ENCODE results near the gene MPPED2. TPM values are rescaled to one million over a fixed set of nuclear protein-coding genes. Genes with fewer than 3 reads are reported as not detected.
"Not testable (repeated sequence)": the region's sequence is repeated elsewhere in the genome, so short reads cannot be mapped to it uniquely, and the experiment has no call there.

Gene MPPED2
- polyA plus RNA-seq, 1 donor (not counting 4 experiments of a cell fraction or from before 2014, with no cell fraction given), result not detected

- H3K4me2 ChIP-seq (ENCODE audit: control insufficient read depth, extremely low read depth, insufficient read depth, low read depth, low read length), result no peak overlapping the region
- DNase-seq (ENCODE audit: low read depth, low spot score), result no peak
- H3K79me2 ChIP-seq (ENCODE audit: control insufficient read depth, insufficient read depth, low read length), result no peaks in the 10 kb centered on the region
- H2AFZ ChIP-seq (ENCODE audit: control insufficient read depth, low read length), result no peak overlapping the region
- dilution Hi-C loops (cut with MboI; ENCODE audit: extremely low pct_ligation_motif_present, low sequenced_read_pairs), result no loop called here
- H3K4me1 ChIP-seq (ENCODE audit: control insufficient read depth, extremely low read depth, insufficient read depth, low read length), result no peaks in the 10 kb centered on the region
- no peaks in the 10 kb centered on the region for H3K9me3 ChIP-seq (ENCODE audit: control insufficient read depth, low read depth, low read length)
- H3K9me1 ChIP-seq (ENCODE audit: control insufficient read depth, extremely low read depth, insufficient read depth, low read length), result no peaks in the 10 kb centered on the region
- FAIRE-seq, result no peak
- H3K9ac ChIP-seq (ENCODE audit: control insufficient read depth, extremely low read depth, insufficient read depth, low read length), result no peak overlapping the region
- no peak overlapping the region for H3K4me3 ChIP-seq (ENCODE audit: control insufficient read depth in 2 of 3, extremely low read depth in 1 of 3, insufficient read depth in 2 of 3, low read depth in 1 of 3, low read length in 3 of 3)
- TF ChIP-seq EZH2 (IDR thresholded peaks at IDR 0.05; ENCODE audit: low read length) (no peak), CTCF (optimal IDR thresholded peaks at IDR 0.05 in 1 of 3, IDR thresholded peaks at IDR 0.05 in 1 of 3, conservative IDR thresholded peaks at IDR 0.05 in 1 of 3; ENCODE audit: extremely low read depth in 1 of 3, insufficient read depth in 2 of 3, low read length in 3 of 3) (no peak)
- no peaks in the 10 kb centered on the region for H3K36me3 ChIP-seq (ENCODE audit: control insufficient read depth in 2 of 2, extremely low read depth in 1 of 2, insufficient read depth in 2 of 2, low read length in 2 of 2)
- no peaks in the 10 kb centered on the region for H4K20me1 ChIP-seq (ENCODE audit: control insufficient read depth, extremely low read depth, insufficient read depth, low read length)
- H3K27me3 ChIP-seq (ENCODE audit: control insufficient read depth, extremely low read depth, insufficient read depth, low read length), result no peaks in the 10 kb centered on the region
- H3K27ac ChIP-seq (ENCODE audit: control insufficient read depth, insufficient read depth, low read length), result no peak overlapping the region
Measured at GRCh38 chr11:30560206-30561106, 25.7 kb downstream of the MPPED2 start.

- H3K9me3 ChIP-seq (ENCODE audit: control insufficient read depth, low read depth, low read length), result no peaks in the 10 kb centered on the region
- H3K4me1 ChIP-seq (ENCODE audit: control insufficient read depth, extremely low read depth, insufficient read depth, low read length), result no peaks in the 10 kb centered on the region
- H3K4me3 ChIP-seq (ENCODE audit: control insufficient read depth in 2 of 3, extremely low read depth in 1 of 3, insufficient read depth in 2 of 3, low read depth in 1 of 3, low read length in 3 of 3), result no peak overlapping the region
- H3K36me3 ChIP-seq (ENCODE audit: control insufficient read depth in 2 of 2, extremely low read depth in 1 of 2, insufficient read depth in 2 of 2, low read length in 2 of 2), result no peaks in the 10 kb centered on the region
- FAIRE-seq (no peak), DNase-seq (ENCODE audit: low read depth, low spot score) (no peak)
- TF ChIP-seq CTCF (optimal IDR thresholded peaks at IDR 0.05 in 1 of 3, IDR thresholded peaks at IDR 0.05 in 1 of 3, conservative IDR thresholded peaks at IDR 0.05 in 1 of 3; ENCODE audit: extremely low read depth in 1 of 3, insufficient read depth in 2 of 3, low read length in 3 of 3), result no peak
- no peak for TF ChIP-seq EZH2 (IDR thresholded peaks at IDR 0.05; ENCODE audit: low read length)
- H3K79me2 ChIP-seq (ENCODE audit: control insufficient read depth, insufficient read depth, low read length), result no peaks in the 10 kb centered on the region
- no peak overlapping the region for H3K9ac ChIP-seq (ENCODE audit: control insufficient read depth, extremely low read depth, insufficient read depth, low read length)
- H3K9me1 ChIP-seq (ENCODE audit: control insufficient read depth, extremely low read depth, insufficient read depth, low read length), result no peaks in the 10 kb centered on the region
- H3K4me2 ChIP-seq (ENCODE audit: control insufficient read depth, extremely low read depth, insufficient read depth, low read depth, low read length), result no peak overlapping the region
- no peak overlapping the region for H2AFZ ChIP-seq (ENCODE audit: control insufficient read depth, low read length)
- no peaks in the 10 kb centered on the region for H4K20me1 ChIP-seq (ENCODE audit: control insufficient read depth, extremely low read depth, insufficient read depth, low read length)
- no peak overlapping the region for H3K27ac ChIP-seq (ENCODE audit: control insufficient read depth, insufficient read depth, low read length)
- no peaks in the 10 kb centered on the region for H3K27me3 ChIP-seq (ENCODE audit: control insufficient read depth, extremely low read depth, insufficient read depth, low read length)
- dilution Hi-C loops (cut with MboI; ENCODE audit: extremely low pct_ligation_motif_present, low sequenced_read_pairs), result no loop called here
Measured at GRCh38 chr11:30559004-30559403, 27.1 kb downstream of the MPPED2 start.

- H3K27me3 ChIP-seq (ENCODE audit: control insufficient read depth, extremely low read depth, insufficient read depth, low read length); H3K4me3 ChIP-seq (ENCODE audit: control insufficient read depth in 2 of 3, extremely low read depth in 1 of 3, insufficient read depth in 2 of 3, low read depth in 1 of 3, low read length in 3 of 3); H3K4me2 ChIP-seq (ENCODE audit: control insufficient read depth, extremely low read depth, insufficient read depth, low read depth, low read length); H3K36me3 ChIP-seq (ENCODE audit: control insufficient read depth in 2 of 2, extremely low read depth in 1 of 2, insufficient read depth in 2 of 2, low read length in 2 of 2); H3K4me1 ChIP-seq (ENCODE audit: control insufficient read depth, extremely low read depth, insufficient read depth, low read length); H4K20me1 ChIP-seq (ENCODE audit: control insufficient read depth, extremely low read depth, insufficient read depth, low read length); H3K27ac ChIP-seq (ENCODE audit: control insufficient read depth, insufficient read depth, low read length); H3K79me2 ChIP-seq (ENCODE audit: control insufficient read depth, insufficient read depth, low read length); DNase-seq (ENCODE audit: low read depth, low spot score); H3K9ac ChIP-seq (ENCODE audit: control insufficient read depth, extremely low read depth, insufficient read depth, low read length); dilution Hi-C loops (cut with MboI; ENCODE audit: extremely low pct_ligation_motif_present, low sequenced_read_pairs); H3K9me1 ChIP-seq (ENCODE audit: control insufficient read depth, extremely low read depth, insufficient read depth, low read length); H2AFZ ChIP-seq (ENCODE audit: control insufficient read depth, low read length); H3K9me3 ChIP-seq (ENCODE audit: control insufficient read depth, low read depth, low read length); FAIRE-seq: not testable (repeated sequence)
Measured at GRCh38 chr11:30554587-30554986, 31.6 kb downstream of the MPPED2 start.

All from keratinocyte (primary cell).